Esophagus muscularis mucosa (tissue), 4 donors: ENCODE results near the gene MTCH1. TPM values are rescaled to one million over a fixed set of nuclear protein-coding genes. Genes with fewer than 3 reads are reported as not detected.
"Not testable (repeated sequence)": the region's sequence is repeated elsewhere in the genome, so short reads cannot be mapped to it uniquely, and the experiment has no call there.

ENCODE experiments used
- DNase-seq: peaks from one replicate; pipeline ENCODE4 v3.0.0-alpha.2; 2017; ENCODE audit errors: extremely low spot score
- H3K27ac ChIP-seq, 4 donors: fragments of 200-600 bp; sonication (generic); replicated peaks in 1 of 4; 1 replicate in 3 of 4; 2 replicates in 1 of 4; pipeline ENCODE4 v1.5.1; 2016 to 2019; ENCODE audit warnings: mild to moderate bottlenecking in 1 of 4
- H3K27me3 ChIP-seq, 4 donors: fragments of 200-600 bp; sonication (generic); one replicate each; pipeline versions ENCODE4 v1.5.1 to v1.6.0; 2016 to 2019
- H3K36me3 ChIP-seq, 4 donors: fragments of 200-600 bp; sonication (generic); one replicate each; pipeline ENCODE4 v1.5.1; 2016 to 2019
- H3K4me1 ChIP-seq, 4 donors: fragments of 200-600 bp; sonication (generic); one replicate each; pipeline ENCODE4 v1.5.1; 2016 to 2019
- H3K4me3 ChIP-seq, 4 donors: fragments of 200-600 bp; sonication (generic); 1 replicate in 2 of 4; 2 replicates in 2 of 4; pipeline ENCODE4 v1.5.1; 2016 to 2019; ENCODE audit warnings: mild to moderate bottlenecking in 4 of 4, moderate library complexity in 1 of 4
- H3K9me3 ChIP-seq, 4 donors: fragments of 200-600 bp; sonication (generic); 1 replicate in 3 of 4; 2 replicates in 1 of 4; pipeline ENCODE4 v1.5.1; 2016 to 2019
- CTCF ChIP-seq, 3 experiments: fragments of 200-600 bp in 2 of 3; fragments of 450-650 bp in 1 of 3; sonication (generic) in 2 of 3; IDR thresholded peaks; one replicate each; pipeline ENCODE4 v1.5.1; 2017 to 2019; ENCODE audit warnings: antibody characterized with exemption in 3 of 3, mild to moderate bottlenecking in 2 of 3, moderate library complexity in 1 of 3
- EP300 ChIP-seq: sonication (generic); formaldehyde crosslinking; IDR thresholded peaks from one replicate; pipeline ENCODE4 v1.6.1; 2017; ENCODE audit warnings: antibody characterized with exemption
- POLR2A ChIP-seq: fragments of 450-650 bp; IDR thresholded peaks from one replicate; pipeline ENCODE4 v1.6.1; 2017; ENCODE audit warnings: antibody characterized with exemption, moderate library complexity, mild to moderate bottlenecking, low read depth
- POLR2AphosphoS5 ChIP-seq, 2 donors: sonication (generic); formaldehyde crosslinking; IDR thresholded peaks; one replicate each; pipeline ENCODE4 v1.6.1; 2017; ENCODE audit warnings: antibody characterized with exemption in 2 of 2
- WGBS: methylation state at CpG from one replicate; pipeline ENCODE4 v1.1.5; 2018; 5-methylcytosine and 5-hydroxymethylcytosine counted together
- intact Hi-C: fragments of 100-400 bp; cut with DNase I; formaldehyde crosslinking; loops from one replicate; pipeline ENCODE4 v1.15.1; 2023
- total RNA-seq, 4 donors: library from RNA; depleted of rRNA; stranded (reverse); fragments of >200 nt; gene quantifications; one replicate each; pipeline versions ENCODE4 v1.1.0 to v1.2.1, GENCODE V29; 2016

MTCH1 gene
- total RNA-seq, 4 donors from 2014 or later: 205 to 258 (median 232) TPM

- H3K27ac ChIP-seq: peak overlapping the region in 2 of 4 donors; percentile 40 to 43
Measured at GRCh38 chr6:36955136-36955535, 30.9 kb downstream of the MTCH1 start.

GRCh38 chr6:36954262-36954931 is 31.6 kb downstream of the MTCH1 start, which contains the start of gene PI16:
PI16 (plus strand) TSS chr6:36954738; CDS start chr6:36954761, 23 bp downstream.
- Histone ChIP-seq H3K9me3 (no peaks in the 10 kb centered on the region), H3K4me1 (peaks cover 0 to under 1% (median 0%) of the 10 kb centered on the region in 4 donors), H3K27me3 (no peaks in the 10 kb centered on the region), H3K36me3 (no peaks in the 10 kb centered on the region), H3K4me3 (peak within 1 kb of the TSS; percentile 8 to 44 (median 24)), H3K27ac (peak within 1 kb of the TSS in 2 of 4 donors; percentile 40 to 43)
- intact Hi-C loops: no loop called here
- no peak for DNase-seq
- 74% methylated on average over 12 of the region's 14 CpGs for WGBS
- TF ChIP-seq CTCF (IDR thresholded peaks at IDR 0.05) (no peak), POLR2AphosphoS5 (IDR thresholded peaks at IDR 0.05) (peak in 1 of 2 donors; percentile 47)

More at GRCh38 chr6:36955136-36955535, 30.9 kb downstream of the MTCH1 start:
- Histone ChIP-seq H3K9me3 (no peaks in the 10 kb centered on the region), H3K4me1 (peaks cover 0 to 5% (median 0%) of the 10 kb centered on the region in 4 donors), H3K4me3 (peak overlapping the region; percentile 8 to 44 (median 24)), H3K36me3 (no peaks in the 10 kb centered on the region), H3K27me3 (no peaks in the 10 kb centered on the region)
- no peak for TF ChIP-seq EP300
- TF ChIP-seq POLR2A: no peak
- no peak for TF ChIP-seq CTCF (IDR thresholded peaks at IDR 0.05)
- TF ChIP-seq POLR2AphosphoS5 (IDR thresholded peaks at IDR 0.05): no peak
- no peak for DNase-seq
- 69% methylated on average over 6 of the region's 6 CpGs for WGBS
- intact Hi-C loops: no loop called here

GRCh38 chr6:36953931-36954261 is 32.1 kb downstream of the MTCH1 start:
- no peak for TF ChIP-seq POLR2A
- DNase-seq: no peak

GRCh38 chr6:36949636-36950035 is 36.4 kb downstream of the MTCH1 start:
- Histone ChIP-seq H3K4me1 (no peaks in the 10 kb centered on the region), H3K27ac (no peak overlapping the region), H3K4me3 (no peak overlapping the region), H3K36me3 (no peaks in the 10 kb centered on the region), H3K9me3 (no peaks in the 10 kb centered on the region), H3K27me3 (no peaks in the 10 kb centered on the region)
- DNase-seq: no peak
- TF ChIP-seq CTCF (IDR thresholded peaks at IDR 0.05): no peak
- no peak for TF ChIP-seq POLR2A
- TF ChIP-seq POLR2AphosphoS5 (IDR thresholded peaks at IDR 0.05): no peak
- no peak for TF ChIP-seq EP300
- intact Hi-C loops: no loop called here
- 80% methylated on average over 3 of the region's 3 CpGs for WGBS

More at GRCh38 chr6:36953931-36954261, 32.1 kb downstream of the MTCH1 start:
- Histone ChIP-seq H3K27ac (no peak overlapping the region), H3K4me3 (no peak overlapping the region), H3K27me3 (no peaks in the 10 kb centered on the region), H3K9me3 (no peaks in the 10 kb centered on the region), H3K36me3 (no peaks in the 10 kb centered on the region), H3K4me1 (no peaks in the 10 kb centered on the region)
- 100% methylated on average over 1 of the region's 1 CpG for WGBS
- intact Hi-C loops: no loop called here

GRCh38 chr6:36949076-36949475 is 36.9 kb downstream of the MTCH1 start:
- H3K4me3 ChIP-seq, H3K9me3 ChIP-seq, H3K27me3 ChIP-seq, DNase-seq, H3K27ac ChIP-seq, intact Hi-C loops, H3K4me1 ChIP-seq, H3K36me3 ChIP-seq: not testable (repeated sequence)
- 96% methylated on average over 9 of the region's 9 CpGs for WGBS
